Right lobe of liver (tissue), 6 donors: Measurements from ENCODE around the gene PARVA. TPM values are rescaled to one million over a fixed set of nuclear protein-coding genes. Genes with fewer than 3 reads are reported as not detected.

Experiments
- ATAC-seq, 4 donors: fragments of 200-7000 bp; cut with Tn5 transposase; one replicate each; pipeline ENCODE4 v1.9.1; 2020; ENCODE audit warnings: mild to moderate bottlenecking in 4 of 4, moderate library complexity in 4 of 4
- DNase-seq, 3 donors: peaks; one replicate each; pipeline ENCODE4 v3.0.0-alpha.2; 2020
- H3K27ac ChIP-seq, 3 donors: fragments of 200-600 bp; one replicate each; pipeline ENCODE4 v1.8.0; 2022
- H3K27me3 ChIP-seq, 2 donors: fragments of 200-600 bp; one replicate each; pipeline ENCODE4 v1.8.0; 2022
- H3K36me3 ChIP-seq, 4 donors: fragments of 200-600 bp; sonication (generic) in 1 of 4; one replicate each; pipeline versions ENCODE4 v1.5.1 to v1.8.0; 2017 to 2022; ENCODE audit warnings: control low read depth in 1 of 4
- H3K4me1 ChIP-seq, 4 donors: fragments of 200-600 bp; sonication (generic) in 1 of 4; one replicate each; pipeline versions ENCODE4 v1.5.1 to v1.8.0; 2017 to 2022; ENCODE audit warnings: control low read depth in 1 of 4
- H3K4me3 ChIP-seq, 3 donors: fragments of 200-600 bp; one replicate each; pipeline ENCODE4 v1.8.0; 2022
- H3K9me3 ChIP-seq, 4 donors: fragments of 200-600 bp; sonication (generic) in 1 of 4; one replicate each; pipeline versions ENCODE4 v1.5.1 to v1.8.0; 2017 to 2022; ENCODE audit warnings: control low read depth in 1 of 4
- CTCF ChIP-seq, 4 donors: fragments of 200-600 bp in 3 of 4; fragments of 450-650 bp in 1 of 4; IDR thresholded peaks; one replicate each; pipeline versions ENCODE4 v1.5.1 to v1.8.0; 2016 to 2022; ENCODE audit warnings: antibody characterized with exemption in 4 of 4, mild to moderate bottlenecking in 2 of 4
- POLR2A ChIP-seq: fragments of 450-650 bp; IDR thresholded peaks from one replicate; pipeline ENCODE4 v1.6.1; 2017; ENCODE audit warnings: antibody characterized with exemption, mild to moderate bottlenecking
- WGBS: methylation state at CpG from one replicate; pipeline ENCODE4 v1.1.6; 2018; ENCODE audit warnings: low coverage, low lambda C conversion rate; ENCODE audit not compliant: insufficient coverage; ENCODE audit errors: missing lambda C conversion rate; 5-methylcytosine and 5-hydroxymethylcytosine counted together
- intact Hi-C, 2 donors: fragments of 100-400 bp; cut with DNase I; formaldehyde crosslinking; loops; one replicate each; pipeline versions ENCODE4 v1.11.2 to v1.14.1; 2022
- total RNA-seq, 6 experiments: library from RNA; depleted of rRNA in 2 of 6; stranded (reverse); fragments of >200 nt in 2 of 6; fragmentation: NEBNext Ultra II Directional in 3 of 6; extraction: Animal tissue kit (Norgen Biotek cat#: 25700) in 3 of 6; gene quantifications; one replicate each; pipeline versions ENCODE4 v1.1.0 to v1.2.4, GENCODE V29; 2016 to 2023
- donor health status: DM: no; HTN: yes; CAD: no.
- donor health status: DM: no; HTN: no; CAD: no.
- donor health status: DM: no; HTN: no; CAD: no.
- donor health status: DM: no; HTN: yes; CAD: no.
- donor health status: DM: no; HTN: yes; CAD: no.

PARVA gene
- total RNA-seq, 6 experiments from 2014 or later: 11.1 to 27.5 (median 21.8) TPM

GRCh38 chr11:12480401-12480800 lies 103.0 kb downstream of the PARVA start:
- no peak overlapping the region for H3K27ac ChIP-seq
- intact Hi-C loops: no loop called here

GRCh38 chr11:12482839-12483238 lies 105.5 kb downstream of the PARVA start:
- TF ChIP-seq CTCF (IDR thresholded peaks at IDR 0.05) (no peak), POLR2A (no peak)
- no peaks in the 10 kb centered on the region for H3K36me3 ChIP-seq
- intact Hi-C loops: no loop called here
- no peak overlapping the region for H3K27ac ChIP-seq
- peak in 2 of 3 donors; percentile 66 to 67 for DNase-seq
- H3K9me3 ChIP-seq: no peaks in the 10 kb centered on the region
- H3K27me3 ChIP-seq: no peaks in the 10 kb centered on the region
- no peak overlapping the region for H3K4me3 ChIP-seq
- no peaks in the 10 kb centered on the region for H3K4me1 ChIP-seq
- ATAC-seq: peak; percentile 22 to 96 (median 52)
- no CpG with 5 or more reads among the region's 2 CpGs for WGBS

More at GRCh38 chr11:12480401-12480800, 103.0 kb downstream of the PARVA start:
- no peaks in the 10 kb centered on the region for H3K9me3 ChIP-seq
- no peak overlapping the region for H3K4me3 ChIP-seq
- ATAC-seq (no peak), DNase-seq (no peak)
- no peaks in the 10 kb centered on the region for H3K4me1 ChIP-seq
- 95% methylated on average over 4 of the region's 4 CpGs for WGBS
- TF ChIP-seq CTCF (IDR thresholded peaks at IDR 0.05) (no peak), POLR2A (no peak)
- H3K27me3 ChIP-seq: no peaks in the 10 kb centered on the region
- no peaks in the 10 kb centered on the region for H3K36me3 ChIP-seq

GRCh38 chr11:12483604-12484003 lies 106.2 kb downstream of the PARVA start:
- intact Hi-C loops: no loop called here

GRCh38 chr11:12485328-12485727 lies 108.0 kb downstream of the PARVA start:
- H3K9me3 ChIP-seq: no peaks in the 10 kb centered on the region
- no peaks in the 10 kb centered on the region for H3K36me3 ChIP-seq
- no peak overlapping the region for H3K4me3 ChIP-seq
- intact Hi-C loops: no loop called here
- H3K4me1 ChIP-seq: no peaks in the 10 kb centered on the region
- DNase-seq: no peak
- ATAC-seq: no peak
- no peaks in the 10 kb centered on the region for H3K27me3 ChIP-seq
- TF ChIP-seq POLR2A (no peak), CTCF (IDR thresholded peaks at IDR 0.05) (peak; percentile 33 to 40 (median 38))
- H3K27ac ChIP-seq: no peak overlapping the region
- no CpG with 5 or more reads among the region's 1 CpG for WGBS

More at GRCh38 chr11:12483604-12484003, 106.2 kb downstream of the PARVA start:
- Histone ChIP-seq H3K4me1 (no peaks in the 10 kb centered on the region), H3K27me3 (no peaks in the 10 kb centered on the region), H3K27ac (no peak overlapping the region), H3K4me3 (no peak overlapping the region), H3K36me3 (no peaks in the 10 kb centered on the region), H3K9me3 (no peaks in the 10 kb centered on the region)
- TF ChIP-seq POLR2A (no peak), CTCF (IDR thresholded peaks at IDR 0.05) (no peak)
- WGBS: no CpG with 5 or more reads among the region's 5 CpGs
- ATAC-seq (no peak), DNase-seq (no peak)
